ENCODE data around the gene GAS6. TPM values are rescaled to one million over a fixed set of nuclear protein-coding genes. Genes with fewer than 3 reads are reported as not detected.

GAS6 gene
- total RNA-seq, 1 donor from 2014 or later = 71.5 TPM

Other genes with a start within 250 kb of the GAS6 start
- gene ATP4B, start 205.9 kb downstream of the GAS6 start, total RNA-seq = not detected in 3 replicates
- 0.20 to 0.41 TPM (median 0.34 TPM) in 3 replicates for gene GRK1, start 196.9 kb downstream of the GAS6 start, total RNA-seq
- gene TMEM255B, start 104.8 kb downstream of the GAS6 start, total RNA-seq = 1.1 to 1.7 TPM (median 1.6 TPM) in 3 replicates
- 0.54 to 1.8 TPM (median 0.57 TPM) in 3 replicates for gene C13orf46, start 110.0 kb upstream of the GAS6 start, total RNA-seq